ENCODE measurements around the gene NOXA1. TPM values are rescaled to one million over a fixed set of nuclear protein-coding genes. Genes with fewer than 3 reads are reported as not detected.

Gene NOXA1
- total RNA-seq, 1 donor from 2014 or later: 16.3 TPM

DNA sequence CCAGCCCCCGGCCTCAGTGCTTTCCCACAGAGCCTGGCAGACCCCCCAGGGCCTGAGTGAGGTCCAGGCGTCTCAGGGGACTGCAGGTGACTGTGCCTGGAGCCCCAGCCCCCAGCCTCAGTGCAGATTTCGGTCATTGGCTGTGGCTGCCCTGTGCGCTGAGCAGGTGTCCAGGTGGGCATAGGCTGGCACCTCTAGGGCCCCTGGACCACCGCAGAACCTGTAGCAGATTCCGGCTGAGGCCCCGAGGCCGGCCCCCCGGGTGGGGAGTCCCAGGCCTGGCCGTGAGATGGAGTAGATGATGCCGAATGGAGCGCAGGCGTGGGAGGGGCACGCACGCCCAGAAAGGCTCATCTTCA is 12.3 kb upstream of the NOXA1 start:
- Mint-ChIP-seq H3K27me3 (no peaks in the 10 kb centered on the region), H3K36me3 (ENCODE audit: insufficient read depth) (peaks cover 6% of the 10 kb centered on the region), H3K9me3 (ENCODE audit: low read depth) (no peaks in the 10 kb centered on the region), H3K27ac (no peak overlapping the region), H3K4me1 (ENCODE audit: low read depth) (no peaks in the 10 kb centered on the region), H3K4me3 (ENCODE audit: low read depth) (no peak overlapping the region)
- TF ChIP-seq, protein P1, sequence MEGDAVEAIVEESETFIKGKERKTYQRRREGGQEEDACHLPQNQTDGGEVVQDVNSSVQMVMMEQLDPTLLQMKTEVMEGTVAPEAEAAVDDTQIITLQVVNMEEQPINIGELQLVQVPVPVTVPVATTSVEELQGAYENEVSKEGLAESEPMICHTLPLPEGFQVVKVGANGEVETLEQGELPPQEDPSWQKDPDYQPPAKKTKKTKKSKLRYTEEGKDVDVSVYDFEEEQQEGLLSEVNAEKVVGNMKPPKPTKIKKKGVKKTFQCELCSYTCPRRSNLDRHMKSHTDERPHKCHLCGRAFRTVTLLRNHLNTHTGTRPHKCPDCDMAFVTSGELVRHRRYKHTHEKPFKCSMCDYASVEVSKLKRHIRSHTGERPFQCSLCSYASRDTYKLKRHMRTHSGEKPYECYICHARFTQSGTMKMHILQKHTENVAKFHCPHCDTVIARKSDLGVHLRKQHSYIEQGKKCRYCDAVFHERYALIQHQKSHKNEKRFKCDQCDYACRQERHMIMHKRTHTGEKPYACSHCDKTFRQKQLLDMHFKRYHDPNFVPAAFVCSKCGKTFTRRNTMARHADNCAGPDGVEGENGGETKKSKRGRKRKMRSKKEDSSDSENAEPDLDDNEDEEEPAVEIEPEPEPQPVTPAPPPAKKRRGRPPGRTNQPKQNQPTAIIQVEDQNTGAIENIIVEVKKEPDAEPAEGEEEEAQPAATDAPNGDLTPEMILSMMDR (IDR thresholded peaks at IDR 0.05; ENCODE audit: unreplicated experiment): no peak
- DNase-seq (ENCODE audit: low spot score, unreplicated experiment): no peak

DNA sequence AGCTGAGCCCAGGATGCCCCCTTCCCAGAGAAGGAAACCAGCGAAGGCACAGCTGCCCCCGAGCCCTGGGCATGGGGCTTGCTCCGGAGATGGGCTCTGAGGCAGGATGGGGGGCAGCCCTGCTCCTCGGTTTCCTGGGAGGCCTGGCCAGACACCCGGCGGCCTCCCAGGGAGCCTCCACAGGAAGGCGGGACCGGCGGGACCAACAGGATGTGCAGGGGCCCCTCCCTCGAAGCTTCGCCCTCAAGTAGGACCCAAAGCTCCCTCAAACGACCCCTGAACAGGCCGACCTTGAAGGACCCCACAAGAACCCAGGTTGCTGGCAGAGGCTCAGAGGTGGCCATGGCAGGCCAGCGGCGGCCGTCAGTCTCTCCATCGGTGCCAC is 11.9 kb upstream of the NOXA1 start:
- no peak for DNase-seq (ENCODE audit: low spot score, unreplicated experiment)
- Mint-ChIP-seq H3K9me3 (ENCODE audit: low read depth) (no peaks in the 10 kb centered on the region), H3K36me3 (ENCODE audit: insufficient read depth) (peaks cover 6% of the 10 kb centered on the region)

DNA sequence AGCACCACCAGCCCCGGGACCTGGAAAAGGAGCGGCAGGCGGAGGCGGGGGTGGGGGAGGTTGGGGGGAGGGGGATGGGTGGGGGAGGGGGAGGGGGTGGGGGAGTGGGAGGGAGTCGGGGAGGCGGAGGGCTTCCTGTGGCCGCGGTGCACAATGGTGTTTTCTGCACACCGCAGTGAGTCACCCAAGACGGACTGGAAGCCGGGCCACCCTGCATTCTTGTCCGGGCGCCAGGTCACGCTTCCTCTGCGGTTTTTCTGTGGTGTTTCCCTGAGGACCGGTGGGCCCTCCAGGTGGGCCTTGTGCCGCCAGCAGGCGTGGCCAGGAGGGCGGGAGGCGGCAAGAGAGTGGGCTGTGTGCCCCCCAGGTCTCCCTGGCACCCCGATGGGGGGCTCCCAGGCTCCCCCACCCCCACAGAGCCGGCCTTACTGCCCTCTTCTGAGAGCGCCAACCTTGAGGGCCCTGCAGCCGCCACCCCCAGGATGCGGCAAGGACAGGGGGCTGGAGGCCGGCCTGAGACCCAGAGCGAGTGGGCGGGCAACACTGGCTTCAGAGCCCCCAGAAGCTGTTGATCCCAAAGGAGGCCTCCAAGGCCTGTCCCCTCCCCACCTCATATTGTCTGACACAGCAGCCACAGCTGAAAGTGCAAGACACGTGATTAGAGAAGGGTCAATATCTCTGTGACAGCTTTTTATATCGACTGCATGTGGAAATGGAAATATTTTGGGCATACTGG is 11.4 kb upstream of the NOXA1 start:
- no peak for DNase-seq (ENCODE audit: low spot score, unreplicated experiment)
- Mint-ChIP-seq H3K27me3 (no peaks in the 10 kb centered on the region), H3K4me1 (ENCODE audit: low read depth) (no peaks in the 10 kb centered on the region), H3K9me3 (ENCODE audit: low read depth) (no peaks in the 10 kb centered on the region), H3K27ac (no peak overlapping the region), H3K4me3 (ENCODE audit: low read depth) (no peak overlapping the region), H3K36me3 (ENCODE audit: insufficient read depth) (peaks cover 6% of the 10 kb centered on the region)
- TF ChIP-seq, protein P1 (IDR thresholded peaks at IDR 0.05; ENCODE audit: unreplicated experiment): no peak

More for the DNA sequence above, 11.9 kb upstream of the NOXA1 start:
- Mint-ChIP-seq H3K4me1 (ENCODE audit: low read depth) (no peaks in the 10 kb centered on the region), H3K4me3 (ENCODE audit: low read depth) (no peak overlapping the region), H3K27ac (no peak overlapping the region), H3K27me3 (no peaks in the 10 kb centered on the region)
- TF ChIP-seq, protein P1 (IDR thresholded peaks at IDR 0.05; ENCODE audit: unreplicated experiment): no peak

DNA sequence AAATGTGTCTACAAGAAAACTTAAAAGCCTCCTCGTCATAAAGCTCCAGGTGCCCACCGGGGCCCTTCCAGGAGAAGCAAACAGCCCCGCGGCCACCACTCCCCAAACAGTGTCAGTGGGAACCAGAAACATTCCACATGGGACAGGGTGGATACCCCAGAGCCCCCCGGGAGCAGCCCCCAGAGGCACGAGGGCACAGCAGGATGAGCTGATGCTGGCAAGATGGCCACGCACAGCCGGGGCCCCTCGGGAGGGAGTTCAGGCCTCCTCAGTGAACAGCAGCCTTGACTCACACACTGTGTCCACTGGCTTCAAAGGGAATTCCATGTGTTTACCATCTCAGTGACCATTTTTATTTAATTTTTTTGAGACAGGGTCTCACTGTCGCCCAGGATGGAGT is 10.8 kb upstream of the NOXA1 start:
- no peaks in the 10 kb centered on the region for H3K27me3 Mint-ChIP-seq
- TF ChIP-seq, protein P1 (IDR thresholded peaks at IDR 0.05; ENCODE audit: unreplicated experiment): no peak
- H3K36me3 Mint-ChIP-seq (ENCODE audit: insufficient read depth): peaks cover 6% of the 10 kb centered on the region
- H3K27ac Mint-ChIP-seq: no peak overlapping the region
- H3K4me1 Mint-ChIP-seq (ENCODE audit: low read depth): no peaks in the 10 kb centered on the region
- no peak overlapping the region for H3K4me3 Mint-ChIP-seq (ENCODE audit: low read depth)
- no peak for DNase-seq (ENCODE audit: low spot score, unreplicated experiment)
- H3K9me3 Mint-ChIP-seq (ENCODE audit: low read depth): no peaks in the 10 kb centered on the region

DNA sequence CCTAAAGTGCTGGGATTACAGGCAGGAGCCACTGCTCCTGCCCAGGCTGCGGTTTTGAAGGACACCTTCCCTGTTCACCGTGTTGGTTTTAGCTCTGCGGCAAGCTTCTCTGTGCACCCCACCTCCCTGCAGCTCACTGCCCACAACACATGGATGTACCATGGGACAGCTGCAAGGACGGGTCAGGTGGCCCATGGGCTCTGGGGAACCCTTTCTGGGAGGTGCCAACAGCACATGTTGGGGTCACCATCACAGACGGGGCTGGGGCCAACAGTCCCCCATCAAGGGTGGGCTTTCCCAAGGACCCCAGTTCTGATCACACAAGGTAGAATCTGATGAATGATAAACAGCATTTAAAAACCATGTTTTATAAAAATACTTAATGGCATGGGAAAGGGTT is 7.7 kb upstream of the NOXA1 start:
- no peak overlapping the region for H3K27ac Mint-ChIP-seq
- H3K36me3 Mint-ChIP-seq (ENCODE audit: insufficient read depth): peaks cover 6% of the 10 kb centered on the region
- H3K4me3 Mint-ChIP-seq (ENCODE audit: low read depth): no peak overlapping the region
- no peaks in the 10 kb centered on the region for H3K27me3 Mint-ChIP-seq
- H3K9me3 Mint-ChIP-seq (ENCODE audit: low read depth): no peaks in the 10 kb centered on the region
- no peak for DNase-seq (ENCODE audit: low spot score, unreplicated experiment)
- TF ChIP-seq, protein P1 (IDR thresholded peaks at IDR 0.05; ENCODE audit: unreplicated experiment): no peak
- H3K4me1 Mint-ChIP-seq (ENCODE audit: low read depth): no peaks in the 10 kb centered on the region

All from progenitor cell of endocrine pancreas (in vitro differentiated cells).